GM18907 (cell line): Measurements from ENCODE around the gene CTSA.
"Not testable (repeated sequence)": the region's sequence is repeated elsewhere in the genome, so short reads cannot be mapped to it uniquely, and the experiment has no call there.

Experiments used
- ATAC-seq: cut with Tn5 transposase; IDR thresholded peaks from one replicate; pipeline ENCODE4 v1.9.1; 2021; ENCODE audit warnings: mild to moderate bottlenecking, moderate library complexity; ENCODE audit not compliant: unreplicated experiment

The CTSA gene

GRCh38 chr20:45892828-45893500, 1.8 kb downstream of the CTSA start:
- ATAC-seq, result no peak

- ATAC-seq, result no peak
Observed at GRCh38 chr20:45893831-45894230, 2.7 kb downstream of the CTSA start.

- ATAC-seq, result no peak
Observed at GRCh38 chr20:45894797-45895196, 3.7 kb downstream of the CTSA start.

- ATAC-seq, result no peak
Observed at GRCh38 chr20:45896641-45897161, 5.6 kb downstream of the CTSA start.

- ATAC-seq, result no peak
Observed at GRCh38 chr20:45897289-45897688, 6.2 kb downstream of the CTSA start.

GRCh38 chr20:45897692-45898091, 6.6 kb downstream of the CTSA start:
- no peak for ATAC-seq

- no peak for ATAC-seq
Observed at GRCh38 chr20:45898285-45898684, 7.2 kb downstream of the CTSA start.

GRCh38 chr20:45899046-45899835, 8.1 kb downstream of the CTSA start:
- no peak for ATAC-seq

- not testable (repeated sequence) for ATAC-seq
Observed at GRCh38 chr20:45901332-45901731, 10.2 kb downstream of the CTSA start.

- no peak for ATAC-seq
Observed at GRCh38 chr20:45902199-45902701, 11.1 kb downstream of the CTSA start.

GRCh38 chr20:45904583-45905504, 13.7 kb downstream of the CTSA start:
- no peak for ATAC-seq

GRCh38 chr20:45905505-45906079, 14.5 kb downstream of the CTSA start:
- no peak for ATAC-seq

GRCh38 chr20:45907219-45907948, 16.2 kb downstream of the CTSA start:
- no peak for ATAC-seq

- no peak for ATAC-seq
Observed at GRCh38 chr20:45908084-45908483, 16.9 kb downstream of the CTSA start.

- ATAC-seq, result no peak
Observed at GRCh38 chr20:45909336-45909808, 18.2 kb downstream of the CTSA start.

GRCh38 chr20:45909817-45910669, 18.9 kb downstream of the CTSA start:
- no peak for ATAC-seq

- ATAC-seq, result peak; percentile 91
Observed at GRCh38 chr20:45910670-45911485, 19.7 kb downstream of the CTSA start.
